Measurements from ENCODE around the gene ZNF787. TPM values are rescaled to one million over a fixed set of nuclear protein-coding genes. Genes with fewer than 3 reads are reported as not detected.
"Not testable (repeated sequence)": the region's sequence is repeated elsewhere in the genome, so short reads cannot be mapped to it uniquely, and the experiment has no call there.

Gene ZNF787
- total RNA-seq, 2 donors from 2014 or later: 13.4 to 18.7 TPM

DNA sequence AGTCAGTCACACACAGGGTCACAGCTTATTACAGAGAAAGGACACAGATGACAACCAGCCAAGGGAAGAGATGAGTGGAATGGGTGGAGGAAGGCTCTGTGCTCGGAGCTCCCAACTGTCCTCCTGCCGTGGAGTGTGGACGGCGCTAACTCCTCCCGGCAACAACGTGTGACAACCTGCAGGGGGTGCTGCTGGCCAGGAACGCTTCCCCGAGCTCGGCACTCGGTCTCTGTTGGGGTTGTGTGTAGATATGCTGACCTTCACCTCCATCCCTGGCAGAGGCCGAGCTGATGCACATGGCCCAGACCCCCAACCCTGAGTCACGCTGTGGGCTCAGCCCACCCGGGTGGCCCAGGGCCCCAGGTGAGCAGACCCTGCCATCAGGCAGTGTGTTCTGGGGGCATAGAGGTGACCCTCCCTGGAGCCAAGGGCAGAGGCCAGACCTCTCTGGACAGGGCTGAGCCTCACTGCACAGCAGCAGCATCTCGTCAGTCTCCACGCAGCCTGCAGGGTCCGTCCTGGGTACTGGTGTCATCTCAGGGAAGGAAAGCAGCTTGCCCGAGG lies 34.1 kb upstream of the ZNF787 start:
- ATAC-seq (ENCODE audit: insufficient number of reproducible peaks, low FRiP score, low read depth) (no peak), DNase-seq (ENCODE audit: low spot score) (no peak)
- peaks cover 19% of the 10 kb centered on the region for H3K36me3 ChIP-seq

DNA sequence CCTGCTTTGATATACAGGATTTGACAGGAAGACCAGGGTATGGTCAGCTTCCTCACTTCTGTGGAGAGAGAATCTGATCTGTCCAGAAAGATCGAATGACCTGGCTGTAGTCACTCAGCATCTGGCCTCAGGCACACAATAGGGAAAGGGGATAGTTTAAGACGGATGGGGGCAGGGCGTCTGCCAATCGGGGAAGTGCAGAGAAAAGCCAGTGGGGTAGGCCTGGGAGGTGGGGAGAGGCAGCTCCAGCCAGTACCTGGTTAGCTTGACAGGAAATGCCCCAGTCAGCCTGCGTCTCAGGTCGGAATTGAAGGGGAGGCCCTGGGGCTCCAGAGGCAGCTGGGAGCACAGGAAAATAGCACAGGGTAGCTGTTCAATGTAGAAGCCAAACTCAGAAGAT lies 32.4 kb upstream of the ZNF787 start:
- H3K36me3 ChIP-seq: peaks cover 8% of the 10 kb centered on the region
- H3K9me3 ChIP-seq: no peaks in the 10 kb centered on the region
- no peaks in the 10 kb centered on the region for H3K4me1 ChIP-seq (ENCODE audit: control insufficient read depth in 1 of 2, low read depth in 2 of 2)
- ATAC-seq (ENCODE audit: insufficient number of reproducible peaks, low FRiP score, low read depth) (no peak), DNase-seq (ENCODE audit: low spot score) (no peak)
- H3K4me3 ChIP-seq: no peak overlapping the region
- H3K27ac ChIP-seq: no peak overlapping the region
- H3K27me3 ChIP-seq (replicated peaks; ENCODE audit: insufficient read depth): no peaks in the 10 kb centered on the region
- TF ChIP-seq, protein P1, sequence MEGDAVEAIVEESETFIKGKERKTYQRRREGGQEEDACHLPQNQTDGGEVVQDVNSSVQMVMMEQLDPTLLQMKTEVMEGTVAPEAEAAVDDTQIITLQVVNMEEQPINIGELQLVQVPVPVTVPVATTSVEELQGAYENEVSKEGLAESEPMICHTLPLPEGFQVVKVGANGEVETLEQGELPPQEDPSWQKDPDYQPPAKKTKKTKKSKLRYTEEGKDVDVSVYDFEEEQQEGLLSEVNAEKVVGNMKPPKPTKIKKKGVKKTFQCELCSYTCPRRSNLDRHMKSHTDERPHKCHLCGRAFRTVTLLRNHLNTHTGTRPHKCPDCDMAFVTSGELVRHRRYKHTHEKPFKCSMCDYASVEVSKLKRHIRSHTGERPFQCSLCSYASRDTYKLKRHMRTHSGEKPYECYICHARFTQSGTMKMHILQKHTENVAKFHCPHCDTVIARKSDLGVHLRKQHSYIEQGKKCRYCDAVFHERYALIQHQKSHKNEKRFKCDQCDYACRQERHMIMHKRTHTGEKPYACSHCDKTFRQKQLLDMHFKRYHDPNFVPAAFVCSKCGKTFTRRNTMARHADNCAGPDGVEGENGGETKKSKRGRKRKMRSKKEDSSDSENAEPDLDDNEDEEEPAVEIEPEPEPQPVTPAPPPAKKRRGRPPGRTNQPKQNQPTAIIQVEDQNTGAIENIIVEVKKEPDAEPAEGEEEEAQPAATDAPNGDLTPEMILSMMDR (IDR thresholded peaks at IDR 0.05): no peak

More for the DNA sequence above, 34.1 kb upstream of the ZNF787 start:
- TF ChIP-seq, protein P1 (IDR thresholded peaks at IDR 0.05): no peak
- Histone ChIP-seq H3K27ac (no peak overlapping the region), H3K4me3 (no peak overlapping the region), H3K4me1 (ENCODE audit: control insufficient read depth in 1 of 2, low read depth in 2 of 2) (no peaks in the 10 kb centered on the region), H3K9me3 (no peaks in the 10 kb centered on the region), H3K27me3 (replicated peaks; ENCODE audit: insufficient read depth) (no peaks in the 10 kb centered on the region)

DNA sequence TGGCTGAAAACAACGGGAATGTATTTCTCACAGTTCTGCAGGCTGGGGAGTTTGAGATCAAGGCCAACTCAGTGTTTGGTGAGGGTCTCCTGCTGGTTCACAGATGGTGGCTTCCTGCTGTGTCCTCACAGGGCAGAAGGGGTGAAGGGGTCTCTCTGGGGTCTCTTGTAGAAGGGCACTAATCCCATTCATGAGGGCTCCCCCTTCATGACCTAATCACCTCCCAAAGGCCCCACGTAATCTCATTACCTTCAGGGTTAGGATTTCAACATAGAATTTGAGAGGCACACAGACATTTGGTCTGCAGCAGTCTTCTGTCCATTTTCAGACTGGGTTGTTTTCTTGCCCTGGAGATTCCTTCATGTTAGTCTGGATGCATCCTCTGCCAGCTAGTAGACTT lies 31.5 kb upstream of the ZNF787 start:
- H3K4me1 ChIP-seq (ENCODE audit: control insufficient read depth in 1 of 2, low read depth in 2 of 2): no peaks in the 10 kb centered on the region
- H3K27me3 ChIP-seq (replicated peaks; ENCODE audit: insufficient read depth): no peaks in the 10 kb centered on the region
- peaks cover 11% of the 10 kb centered on the region for H3K36me3 ChIP-seq
- no peaks in the 10 kb centered on the region for H3K9me3 ChIP-seq
- ATAC-seq (ENCODE audit: insufficient number of reproducible peaks, low FRiP score, low read depth) (no peak), DNase-seq (ENCODE audit: low spot score) (no peak)
- H3K4me3 ChIP-seq: no peak overlapping the region
- no peak overlapping the region for H3K27ac ChIP-seq
- TF ChIP-seq, protein P1 (IDR thresholded peaks at IDR 0.05): no peak

DNA sequence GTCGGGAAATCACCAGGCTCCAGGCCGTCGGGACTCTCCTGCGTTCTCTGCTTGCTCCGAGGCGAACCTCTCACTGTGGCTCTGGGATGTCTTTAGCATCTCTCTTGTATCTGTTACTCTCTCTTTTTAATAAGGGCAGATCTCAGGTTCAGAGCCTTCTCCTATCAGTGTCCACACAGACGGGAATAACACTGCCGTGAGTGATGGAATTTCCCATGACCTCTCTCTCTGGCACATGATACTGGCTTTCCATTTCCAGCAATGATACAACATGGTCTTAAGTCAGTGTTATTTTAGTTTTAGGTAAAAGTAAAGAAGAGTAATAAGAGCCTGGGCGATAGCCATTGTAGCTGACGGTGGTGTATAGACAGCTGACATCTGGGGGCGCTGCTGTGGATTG lies 29.3 kb upstream of the ZNF787 start:
- ATAC-seq (ENCODE audit: insufficient number of reproducible peaks, low FRiP score, low read depth): no peak
- Histone ChIP-seq H3K9me3 (no peaks in the 10 kb centered on the region), H3K27ac (no peak overlapping the region)

DNA sequence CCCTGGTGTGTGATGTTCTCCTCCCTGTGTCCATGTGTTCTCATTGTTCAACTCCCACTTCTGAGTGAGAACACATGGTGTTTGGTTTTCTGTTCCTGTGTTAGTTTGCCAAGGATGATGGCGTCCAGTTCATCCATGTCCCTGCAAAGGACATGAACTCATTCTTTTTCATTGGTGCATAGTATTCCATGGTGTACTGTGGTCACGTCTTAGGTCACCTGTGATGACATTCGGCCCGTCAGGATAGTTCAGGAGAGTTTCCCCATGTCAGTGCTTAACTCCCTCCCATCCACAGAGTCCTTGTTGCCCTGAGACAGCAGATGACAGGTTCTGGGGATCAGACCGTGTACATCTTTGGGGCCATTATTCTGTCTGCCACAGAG lies 28.6 kb upstream of the ZNF787 start:
- no peak overlapping the region for H3K4me3 ChIP-seq
- DNase-seq (ENCODE audit: low spot score) (no peak), ATAC-seq (ENCODE audit: insufficient number of reproducible peaks, low FRiP score, low read depth) (no peak)
- no peaks in the 10 kb centered on the region for H3K4me1 ChIP-seq (ENCODE audit: control insufficient read depth in 1 of 2, low read depth in 2 of 2)
- no peak overlapping the region for H3K27ac ChIP-seq
- no peaks in the 10 kb centered on the region for H3K27me3 ChIP-seq (replicated peaks; ENCODE audit: insufficient read depth)
- peaks cover 12% of the 10 kb centered on the region for H3K36me3 ChIP-seq
- TF ChIP-seq, protein P1 (IDR thresholded peaks at IDR 0.05): no peak
- no peaks in the 10 kb centered on the region for H3K9me3 ChIP-seq

More for the DNA sequence above, 29.3 kb upstream of the ZNF787 start:
- Histone ChIP-seq H3K4me3 (no peak overlapping the region), H3K27me3 (replicated peaks; ENCODE audit: insufficient read depth) (no peaks in the 10 kb centered on the region), H3K4me1 (ENCODE audit: control insufficient read depth in 1 of 2, low read depth in 2 of 2) (no peaks in the 10 kb centered on the region), H3K36me3 (peaks cover 12% of the 10 kb centered on the region)
- TF ChIP-seq, protein P1 (IDR thresholded peaks at IDR 0.05): no peak
- no peak for DNase-seq (ENCODE audit: low spot score)

DNA sequence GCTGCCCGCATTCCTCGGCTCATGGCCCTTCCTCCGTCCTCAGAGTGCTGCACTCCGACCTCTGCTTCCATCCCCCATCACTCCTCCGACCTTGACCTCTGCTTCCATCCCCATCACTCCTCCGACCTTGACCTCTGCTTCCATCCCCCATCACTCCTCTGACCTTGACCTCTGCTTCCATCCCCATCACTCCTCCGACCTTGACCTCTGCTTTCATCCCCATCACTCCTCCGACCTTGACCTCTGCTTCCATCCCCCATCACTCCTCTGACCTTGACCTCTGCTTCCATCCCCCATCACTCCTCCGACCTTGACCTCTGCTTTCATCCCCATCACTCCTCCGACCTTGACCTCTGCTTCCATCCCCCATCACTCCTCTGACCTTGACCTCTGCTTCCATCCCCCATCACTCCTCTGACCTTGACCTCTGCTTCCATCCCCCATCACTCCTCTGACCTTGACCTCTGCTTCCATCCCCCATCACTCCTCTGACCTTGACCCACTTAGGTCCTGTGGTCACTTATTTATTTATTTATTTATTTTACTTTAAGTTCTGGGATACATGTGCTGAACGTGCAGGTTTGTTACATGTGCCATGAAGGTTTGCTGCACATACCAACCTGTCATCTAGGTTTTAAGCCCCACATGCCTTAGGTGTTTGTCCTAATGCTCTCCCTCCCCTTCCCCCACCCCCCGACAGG lies 28.0 kb upstream of the ZNF787 start:
- ATAC-seq (ENCODE audit: insufficient number of reproducible peaks, low FRiP score, low read depth); DNase-seq (ENCODE audit: low spot score); H3K27me3 ChIP-seq (replicated peaks; ENCODE audit: insufficient read depth); H3K4me3 ChIP-seq; H3K27ac ChIP-seq; H3K4me1 ChIP-seq (ENCODE audit: control insufficient read depth in 1 of 2, low read depth in 2 of 2); H3K9me3 ChIP-seq: not testable (repeated sequence)
- peaks cover 12% of the 10 kb centered on the region for H3K36me3 ChIP-seq

Data from thoracic aorta (tissue), 2 donors.